HG03045 (cell line): ENCODE results near the gene EXOG.
"Not testable (repeated sequence)": the region's sequence is repeated elsewhere in the genome, so short reads cannot be mapped to it uniquely, and the experiment has no call there.

Experiments
- ATAC-seq: cut with Tn5 transposase; IDR thresholded peaks from one replicate; pipeline ENCODE4 v1.9.1; 2021; ENCODE audit warnings: mild to moderate bottlenecking, moderate library complexity; ENCODE audit not compliant: unreplicated experiment

The EXOG gene

GRCh38 chr3:38561746-38562466 lies 65.8 kb downstream of the EXOG start:
- ATAC-seq = no peak

GRCh38 chr3:38562467-38562925 lies 66.4 kb downstream of the EXOG start:
- ATAC-seq = no peak

- no peak for ATAC-seq
Observed at GRCh38 chr3:38563070-38563885, 67.1 kb downstream of the EXOG start.

- ATAC-seq = no peak
Observed at GRCh38 chr3:38563886-38564270, 67.7 kb downstream of the EXOG start.

GRCh38 chr3:38564631-38565338 lies 68.6 kb downstream of the EXOG start:
- ATAC-seq = no peak

GRCh38 chr3:38565339-38566214 lies 69.4 kb downstream of the EXOG start:
- no peak for ATAC-seq

GRCh38 chr3:38566215-38566528 lies 70.0 kb downstream of the EXOG start:
- ATAC-seq = no peak

- ATAC-seq = not testable (repeated sequence)
Observed at GRCh38 chr3:38566794-38567193, 70.7 kb downstream of the EXOG start.

- no peak for ATAC-seq
Observed at GRCh38 chr3:38567498-38567897, 71.4 kb downstream of the EXOG start.

- ATAC-seq = no peak
Observed at GRCh38 chr3:38573111-38573510, 77.0 kb downstream of the EXOG start.

GRCh38 chr3:38573556-38573955 lies 77.4 kb downstream of the EXOG start:
- no peak for ATAC-seq

GRCh38 chr3:38574411-38575278 lies 78.5 kb downstream of the EXOG start:
- ATAC-seq = no peak

GRCh38 chr3:38575279-38575843 lies 79.2 kb downstream of the EXOG start:
- no peak for ATAC-seq
